ENCODE data around the gene S100PBP.

Gene S100PBP

GRCh38 chr1:32825181-32825580 is 7.7 kb downstream of the S100PBP start:
- no peak for DNase-seq (ENCODE audit: low read depth in 1 of 2, low spot score in 1 of 2)

GRCh38 chr1:32828341-32828740 is 10.9 kb downstream of the S100PBP start:
- no peak for DNase-seq (ENCODE audit: low read depth in 1 of 2, low spot score in 1 of 2)

- DNase-seq (ENCODE audit: low read depth in 1 of 2, low spot score in 1 of 2) = no peak
Observed at GRCh38 chr1:32830092-32830852, 12.8 kb downstream of the S100PBP start.

- DNase-seq (ENCODE audit: low read depth in 1 of 2, low spot score in 1 of 2) = no peak
Observed at GRCh38 chr1:32831878-32832277, 14.4 kb downstream of the S100PBP start.

GRCh38 chr1:32848354-32849063 is 31.1 kb downstream of the S100PBP start:
- DNase-seq (ENCODE audit: low read depth in 1 of 2, low spot score in 1 of 2) = no peak

GRCh38 chr1:32855861-32856617 is 38.6 kb downstream of the S100PBP start:
- no peak for DNase-seq (ENCODE audit: low read depth in 1 of 2, low spot score in 1 of 2)

- DNase-seq (ENCODE audit: low read depth in 1 of 2, low spot score in 1 of 2) = no peak
Observed at GRCh38 chr1:32858136-32858535, 40.7 kb downstream of the S100PBP start.

GRCh38 chr1:32858791-32859190 is 41.3 kb downstream of the S100PBP start:
- DNase-seq (ENCODE audit: low read depth in 1 of 2, low spot score in 1 of 2) = no peak

GRCh38 chr1:32859915-32860314 is 42.5 kb downstream of the S100PBP start:
- no peak for DNase-seq (ENCODE audit: low read depth in 1 of 2, low spot score in 1 of 2)

GRCh38 chr1:32860566-32860965 is 43.1 kb downstream of the S100PBP start:
- DNase-seq (ENCODE audit: low read depth in 1 of 2, low spot score in 1 of 2) = no peak

GRCh38 chr1:32861904-32862695 is 44.6 kb downstream of the S100PBP start:
- no peak for DNase-seq (ENCODE audit: low read depth in 1 of 2, low spot score in 1 of 2)

- DNase-seq (ENCODE audit: low read depth in 1 of 2, low spot score in 1 of 2) = no peak
Observed at GRCh38 chr1:32863218-32863880, 45.9 kb downstream of the S100PBP start.

- no peak for DNase-seq (ENCODE audit: low read depth in 1 of 2, low spot score in 1 of 2)
Observed at GRCh38 chr1:32863881-32864245, 46.4 kb downstream of the S100PBP start.

GRCh38 chr1:32864375-32865019 is 47.0 kb downstream of the S100PBP start:
- no peak for DNase-seq (ENCODE audit: low read depth in 1 of 2, low spot score in 1 of 2)

GRCh38 chr1:32865639-32866405 is 48.4 kb downstream of the S100PBP start:
- no peak for DNase-seq (ENCODE audit: low read depth in 1 of 2, low spot score in 1 of 2)

- no peak for DNase-seq (ENCODE audit: low read depth in 1 of 2, low spot score in 1 of 2)
Observed at GRCh38 chr1:32867151-32867550, 49.7 kb downstream of the S100PBP start.

GRCh38 chr1:32867671-32868070 is 50.2 kb downstream of the S100PBP start:
- DNase-seq (ENCODE audit: low read depth in 1 of 2, low spot score in 1 of 2) = no peak

GRCh38 chr1:32868085-32868484 is 50.6 kb downstream of the S100PBP start:
- DNase-seq (ENCODE audit: low read depth in 1 of 2, low spot score in 1 of 2) = no peak

GRCh38 chr1:32868806-32869455 is 51.5 kb downstream of the S100PBP start:
- DNase-seq (ENCODE audit: low read depth in 1 of 2, low spot score in 1 of 2) = no peak
